ENCODE measurements around the gene APLP2. TPM values are rescaled to one million over a fixed set of nuclear protein-coding genes. Genes with fewer than 3 reads are reported as not detected.

The APLP2 gene
- total and polyA plus RNA-seq, 2 of the 13 experiments (the other 11 are each of a cell fraction or from before 2014, with no cell fraction given): 315 to 594 TPM

GRCh38 chr11:130118636-130119387, 49.1 kb downstream of the APLP2 start (continued):
- TF ChIP-seq GATAD2A (CRISPR knock-in tag; IDR thresholded peaks at IDR 0.05): peak; percentile 44; the same call in 1 of the 2 replicates
- peak; percentile 50 for TF ChIP-seq MAX (IDR thresholded peaks at IDR 0.05)
- peak; percentile 85; the same call in 1 of the 2 replicates for TF ChIP-seq ZNF292 (CRISPR knock-in tag; IDR thresholded peaks at IDR 0.05; ENCODE audit: borderline replicate concordance, low read depth)
- TF ChIP-seq GLMP (CRISPR knock-in tag; IDR thresholded peaks at IDR 0.05; ENCODE audit: borderline replicate concordance): no peak
- TF ChIP-seq ZNF143 (CRISPR knock-in tag; IDR thresholded peaks at IDR 0.05): no peak
- TF ChIP-seq PITX1 (CRISPR knock-in tag; IDR thresholded peaks at IDR 0.05): no peak
- TF ChIP-seq MLLT10 (CRISPR knock-in tag; IDR thresholded peaks at IDR 0.05): no peak
- no peak for TF ChIP-seq NAIF1 (CRISPR knock-in tag; IDR thresholded peaks at IDR 0.05; ENCODE audit: borderline replicate concordance)
- no peak for TF ChIP-seq ZNF34 (CRISPR knock-in tag; IDR thresholded peaks at IDR 0.05; ENCODE audit: borderline replicate concordance)
- TF ChIP-seq RBM22 (optimal IDR thresholded peaks at IDR 0.05; ENCODE audit: low read length): peak; percentile 40
- 0 out of 2 replicates have a peak, but pooled peaks have one; percentile 25 for TF ChIP-seq FOXA3 (CRISPR knock-in tag; IDR thresholded peaks at IDR 0.05)
- TF ChIP-seq MZF1 (CRISPR knock-in tag; IDR thresholded peaks at IDR 0.05; ENCODE audit: borderline replicate concordance): peak; percentile 45; the same call in 1 of the 2 replicates
- TF ChIP-seq TBX2 (CRISPR knock-in tag; IDR thresholded peaks at IDR 0.05; ENCODE audit: borderline replicate concordance): 0 out of 2 replicates have a peak, but pooled peaks have one; percentile 14
- peak; percentile 24; the same call in 1 of the 2 replicates for TF ChIP-seq FOSL2 (CRISPR knock-in tag; IDR thresholded peaks at IDR 0.05)

All from HepG2 (cell line).